Activated naive CD8-positive, alpha-beta T cell treated with anti-CD3 and anti-CD28 coated beads for 36 hours (primary cell): ENCODE measurements around the gene PIK3IP1. TPM values are rescaled to one million over a fixed set of nuclear protein-coding genes. Genes with fewer than 3 reads are reported as not detected.
A peak's percentile ranks its signal among the peaks of the same experiment; 100 is the strongest.
"Not testable (repeated sequence)": the region's sequence is repeated elsewhere in the genome, so short reads cannot be mapped to it uniquely, and the experiment has no call there.

ENCODE experiments used
- DNase-seq: peaks from one replicate; pipeline ENCODE4 v3.0.0; 2021
- H3K27ac Mint-ChIP-seq: one replicate; pipeline ENCODE4 v1.8.0; 2022; ENCODE audit warnings: mild to moderate bottlenecking, moderate library complexity, mixed read lengths
- H3K27me3 Mint-ChIP-seq: one replicate; pipeline ENCODE4 v1.8.0; 2022; ENCODE audit warnings: mild to moderate bottlenecking, mixed read lengths
- H3K36me3 Mint-ChIP-seq: one replicate; pipeline ENCODE4 v1.8.0; 2021; ENCODE audit warnings: mild to moderate bottlenecking, mixed read lengths
- H3K4me1 Mint-ChIP-seq: one replicate; pipeline ENCODE4 v1.8.0; 2021; ENCODE audit warnings: mixed read lengths
- H3K4me3 Mint-ChIP-seq: one replicate; pipeline ENCODE4 v1.8.0; 2022; ENCODE audit warnings: mild to moderate bottlenecking, moderate library complexity, mixed read lengths
- H3K9me3 Mint-ChIP-seq: one replicate; pipeline ENCODE4 v1.8.0; 2022; ENCODE audit warnings: mixed read lengths
- total RNA-seq, 2 experiments: library from RNA; stranded (reverse); gene quantifications; one replicate each; pipeline ENCODE4 v1.2.3, GENCODE V29; 2021

PIK3IP1 gene
- total RNA-seq, 2 experiments from 2014 or later, result 10.7 to 11.3 TPM

GRCh38 chr22:31326877-31327276 is 34.6 kb upstream of the PIK3IP1 start:
- no peaks in the 10 kb centered on the region for H3K9me3 Mint-ChIP-seq
- H3K27ac Mint-ChIP-seq, result peak overlapping the region; percentile 26
- no peak for DNase-seq
- peaks cover 29% of the 10 kb centered on the region for H3K36me3 Mint-ChIP-seq
- H3K4me1 Mint-ChIP-seq, result peaks cover 22% of the 10 kb centered on the region
- no peaks in the 10 kb centered on the region for H3K27me3 Mint-ChIP-seq
- H3K4me3 Mint-ChIP-seq, result no peak overlapping the region

GRCh38 chr22:31323578-31324550 is 31.6 kb upstream of the PIK3IP1 start:
- Mint-ChIP-seq H3K4me3 (no peak overlapping the region), H3K9me3 (no peaks in the 10 kb centered on the region), H3K27me3 (no peaks in the 10 kb centered on the region), H3K36me3 (peaks cover 23% of the 10 kb centered on the region), H3K27ac (peak overlapping the region; percentile 70), H3K4me1 (peaks cover 6% of the 10 kb centered on the region)
- no peak for DNase-seq

GRCh38 chr22:31321421-31321820 is 29.1 kb upstream of the PIK3IP1 start:
- no peaks in the 10 kb centered on the region for H3K9me3 Mint-ChIP-seq
- H3K27me3 Mint-ChIP-seq, result no peaks in the 10 kb centered on the region
- DNase-seq, result no peak
- H3K36me3 Mint-ChIP-seq, result peaks cover 12% of the 10 kb centered on the region
- peaks cover 6% of the 10 kb centered on the region for H3K4me1 Mint-ChIP-seq
- H3K4me3 Mint-ChIP-seq, result no peak overlapping the region
- no peak overlapping the region for H3K27ac Mint-ChIP-seq

- not testable (repeated sequence) for H3K4me3 Mint-ChIP-seq, H3K9me3 Mint-ChIP-seq, H3K27me3 Mint-ChIP-seq, H3K27ac Mint-ChIP-seq, DNase-seq
- Mint-ChIP-seq H3K36me3 (peaks cover 21% of the 10 kb centered on the region), H3K4me1 (peaks cover 13% of the 10 kb centered on the region)
These were observed 21.9 kb upstream of the PIK3IP1 start for GRCh38 chr22:31314220-31314619.

- no peaks in the 10 kb centered on the region for H3K27me3 Mint-ChIP-seq
- peaks cover 3% of the 10 kb centered on the region for H3K9me3 Mint-ChIP-seq
- peaks cover 21% of the 10 kb centered on the region for H3K36me3 Mint-ChIP-seq
- peak; percentile 49 for DNase-seq
- H3K27ac Mint-ChIP-seq, result no peak overlapping the region
- H3K4me1 Mint-ChIP-seq, result peaks cover 18% of the 10 kb centered on the region
- H3K4me3 Mint-ChIP-seq, result no peak overlapping the region
These were observed 21.3 kb upstream of the PIK3IP1 start for GRCh38 chr22:31313366-31314147.

- H3K27me3 Mint-ChIP-seq, result no peaks in the 10 kb centered on the region
- H3K4me3 Mint-ChIP-seq, result no peak overlapping the region
- peaks cover 4% of the 10 kb centered on the region for H3K36me3 Mint-ChIP-seq
- no peaks in the 10 kb centered on the region for H3K9me3 Mint-ChIP-seq
- H3K4me1 Mint-ChIP-seq, result peaks cover 33% of the 10 kb centered on the region
- DNase-seq, result no peak
- H3K27ac Mint-ChIP-seq, result peak overlapping the region; percentile 14
These were observed 15.9 kb upstream of the PIK3IP1 start for GRCh38 chr22:31308181-31308580.

GRCh38 chr22:31305194-31305593 is 12.9 kb upstream of the PIK3IP1 start:
- Mint-ChIP-seq H3K9me3 (no peaks in the 10 kb centered on the region), H3K4me1 (peaks cover 36% of the 10 kb centered on the region), H3K27me3 (no peaks in the 10 kb centered on the region), H3K4me3 (no peak overlapping the region), H3K27ac (no peak overlapping the region), H3K36me3 (peaks cover 4% of the 10 kb centered on the region)
- no peak for DNase-seq

- Mint-ChIP-seq H3K4me1 (peaks cover 27% of the 10 kb centered on the region), H3K4me3 (no peak overlapping the region), H3K27ac (no peak overlapping the region), H3K9me3 (no peaks in the 10 kb centered on the region), H3K27me3 (no peaks in the 10 kb centered on the region), H3K36me3 (peaks cover 4% of the 10 kb centered on the region)
- DNase-seq, result no peak
These were observed 10.2 kb upstream of the PIK3IP1 start for GRCh38 chr22:31302537-31302936.

GRCh38 chr22:31302006-31302405 is 9.7 kb upstream of the PIK3IP1 start:
- H3K27ac Mint-ChIP-seq, result no peak overlapping the region
- no peak for DNase-seq
- no peak overlapping the region for H3K4me3 Mint-ChIP-seq
- peaks cover 4% of the 10 kb centered on the region for H3K36me3 Mint-ChIP-seq
- H3K27me3 Mint-ChIP-seq, result no peaks in the 10 kb centered on the region
- H3K4me1 Mint-ChIP-seq, result peaks cover 26% of the 10 kb centered on the region
- no peaks in the 10 kb centered on the region for H3K9me3 Mint-ChIP-seq

- H3K9me3 Mint-ChIP-seq, result no peaks in the 10 kb centered on the region
- DNase-seq, result no peak
- H3K4me1 Mint-ChIP-seq, result peaks cover 31% of the 10 kb centered on the region
- H3K36me3 Mint-ChIP-seq, result no peaks in the 10 kb centered on the region
- H3K27me3 Mint-ChIP-seq, result no peaks in the 10 kb centered on the region
- H3K4me3 Mint-ChIP-seq, result no peak overlapping the region
- H3K27ac Mint-ChIP-seq, result no peak overlapping the region
These were observed 8.6 kb upstream of the PIK3IP1 start for GRCh38 chr22:31300896-31301295.

GRCh38 chr22:31295831-31296657 is 3.8 kb upstream of the PIK3IP1 start:
- H3K4me3 Mint-ChIP-seq, result peak overlapping the region; percentile 50
- no peaks in the 10 kb centered on the region for H3K27me3 Mint-ChIP-seq
- H3K36me3 Mint-ChIP-seq, result peaks cover 5% of the 10 kb centered on the region
- DNase-seq, result no peak
- peaks cover 2% of the 10 kb centered on the region for H3K9me3 Mint-ChIP-seq
- H3K4me1 Mint-ChIP-seq, result peaks cover 47% of the 10 kb centered on the region
- peak overlapping the region; percentile 80 for H3K27ac Mint-ChIP-seq

GRCh38 chr22:31295360-31295759 is 3.1 kb upstream of the PIK3IP1 start:
- H3K27ac Mint-ChIP-seq, result peak overlapping the region; percentile 80

GRCh38 chr22:31291481-31292235 is 630 bp downstream of the PIK3IP1 start:
- Mint-ChIP-seq H3K4me1 (peaks cover 66% of the 10 kb centered on the region), H3K4me3 (peak overlapping the region; percentile 89), H3K9me3 (peaks cover 2% of the 10 kb centered on the region), H3K27ac (peak overlapping the region; percentile 91), H3K36me3 (peaks cover 21% of the 10 kb centered on the region), H3K27me3 (no peaks in the 10 kb centered on the region)
- DNase-seq, result no peak

More at GRCh38 chr22:31295360-31295759, 3.1 kb upstream of the PIK3IP1 start:
- DNase-seq, result no peak
- Mint-ChIP-seq H3K36me3 (peaks cover 5% of the 10 kb centered on the region), H3K4me3 (peak overlapping the region; percentile 50), H3K4me1 (peaks cover 46% of the 10 kb centered on the region), H3K9me3 (peaks cover 2% of the 10 kb centered on the region), H3K27me3 (no peaks in the 10 kb centered on the region)
